Midbrain (tissue), 1 donor: Measurements from ENCODE around the gene OR52R1.
"Not testable (repeated sequence)": the region's sequence is repeated elsewhere in the genome, so short reads cannot be mapped to it uniquely, and the experiment has no call there.

Experiments used
- DNase-seq: peaks from one replicate; lab custom pipeline; 2025; lab: John Stamatoyannopoulos, UW

Gene OR52R1

GRCh38 chr11:4804280-4804679 is at the start of gene OR52R1:
OR52R1 (minus strand) TSS chr11:4804380; CDS start chr11:4804380, 0 bp downstream.
- no peak for DNase-seq

GRCh38 chr11:4851033-4851432 is 46.9 kb upstream of the OR52R1 start:
- DNase-seq = no peak

- DNase-seq = no peak
These were observed 44.8 kb upstream of the OR52R1 start, which contains the start of gene OR51S1 for GRCh38 chr11:4848908-4849532. OR51S1 (minus strand) TSS chr11:4849208; CDS start chr11:4849208, 0 bp downstream.

GRCh38 chr11:4839851-4840549 is 35.8 kb upstream of the OR52R1 start:
- DNase-seq = no peak

- DNase-seq = no peak
These were observed 26.7 kb upstream of the OR52R1 start for GRCh38 chr11:4830909-4831308.

- no peak for DNase-seq
These were observed 26.2 kb upstream of the OR52R1 start for GRCh38 chr11:4830346-4830745.

GRCh38 chr11:4826425-4826824 is 22.2 kb upstream of the OR52R1 start:
- no peak for DNase-seq

- no peak for DNase-seq
These were observed 21.0 kb upstream of the OR52R1 start for GRCh38 chr11:4825132-4825531.

GRCh38 chr11:4821021-4821420 is 16.8 kb upstream of the OR52R1 start, which contains the start of gene OR51F2:
OR51F2 (plus strand) TSS chr11:4821321; CDS start chr11:4821422, 101 bp downstream.
- DNase-seq = no peak

- DNase-seq = no peak
These were observed 5.1 kb upstream of the OR52R1 start for GRCh38 chr11:4809246-4809645.

GRCh38 chr11:4808476-4808875 is 4.3 kb upstream of the OR52R1 start:
- DNase-seq = no peak

GRCh38 chr11:4801316-4801715 is 2.9 kb downstream of the OR52R1 start:
- not testable (repeated sequence) for DNase-seq

GRCh38 chr11:4798427-4799183 is 5.6 kb downstream of the OR52R1 start:
- DNase-seq = no peak

- no peak for DNase-seq
These were observed 7.0 kb downstream of the OR52R1 start for GRCh38 chr11:4797206-4797605.

GRCh38 chr11:4782454-4782853 is 21.7 kb downstream of the OR52R1 start:
- DNase-seq = no peak

GRCh38 chr11:4769838-4770237 is 34.3 kb downstream of the OR52R1 start, which contains the start of gene OR51F1:
OR51F1 (minus strand) TSS chr11:4769938; CDS start chr11:4769938, 0 bp downstream.
- DNase-seq = no peak

- no peak for DNase-seq
These were observed 36.1 kb downstream of the OR52R1 start for GRCh38 chr11:4768094-4768493.

GRCh38 chr11:4766420-4767043 is 37.6 kb downstream of the OR52R1 start:
- DNase-seq = no peak

GRCh38 chr11:4763096-4763495 is 41.1 kb downstream of the OR52R1 start:
- no peak for DNase-seq
